ENCODE measurements around the gene HCST. TPM values are rescaled to one million over a fixed set of nuclear protein-coding genes. Genes with fewer than 3 reads are reported as not detected.

The HCST gene
- total and polyA plus RNA-seq, 2 donors from 2014 or later, result 10.6 to 16.7 TPM

GRCh38 chr19:35940839-35941238 is 38.5 kb downstream of the HCST start:
- no peaks in the 10 kb centered on the region for H3K9me3 ChIP-seq (ENCODE audit: control insufficient read depth in 2 of 3, insufficient read depth in 1 of 3, low read length in 3 of 3)
- intact Hi-C loops (cut with DNase I), result no loop called here
- H3K27ac ChIP-seq (ENCODE audit: low read depth in 2 of 2, low read length in 2 of 2), result no peak overlapping the region
- H3K4me3 ChIP-seq (ENCODE audit: low read length in 3 of 3), result no peak overlapping the region
- DNase-seq, result no peak
- no peaks in the 10 kb centered on the region for H3K27me3 ChIP-seq (ENCODE audit: control insufficient read depth, insufficient read depth, low read length)
- TF ChIP-seq CTCF (IDR thresholded peaks at IDR 0.05; ENCODE audit: borderline replicate concordance, extremely low read depth, insufficient read depth), result no peak
- H3K36me3 ChIP-seq (ENCODE audit: control insufficient read depth in 2 of 3, insufficient read depth in 3 of 3, low read length in 3 of 3), result no peaks in the 10 kb centered on the region
- no peak overlapping the region for H3K9ac ChIP-seq (ENCODE audit: low read length in 3 of 3)
- FAIRE-seq, result no peak
- H3K4me1 ChIP-seq (ENCODE audit: control insufficient read depth in 2 of 3, insufficient read depth in 2 of 3, low read depth in 1 of 3, low read length in 3 of 3), result peaks cover under 1 to 17% (median 11%) of the 10 kb centered on the region in 3 donors

GRCh38 chr19:35942235-35942634 is 39.9 kb downstream of the HCST start:
- no peak overlapping the region for H3K4me3 ChIP-seq (ENCODE audit: low read length in 3 of 3)
- intact Hi-C loops (cut with DNase I), result no loop called here

GRCh38 chr19:35943321-35944301 is 41.3 kb downstream of the HCST start:
- H3K27ac ChIP-seq (ENCODE audit: low read depth in 2 of 2, low read length in 2 of 2), result no peak overlapping the region
- no peaks in the 10 kb centered on the region for H3K9me3 ChIP-seq (ENCODE audit: control insufficient read depth in 2 of 3, insufficient read depth in 1 of 3, low read length in 3 of 3)
- no peaks in the 10 kb centered on the region for H3K27me3 ChIP-seq (ENCODE audit: control insufficient read depth, insufficient read depth, low read length)
- no peaks in the 10 kb centered on the region for H3K36me3 ChIP-seq (ENCODE audit: control insufficient read depth in 2 of 3, insufficient read depth in 3 of 3, low read length in 3 of 3)
- DNase-seq, result peak in 1 of 5 donors; percentile 24
- no peak for TF ChIP-seq CTCF (IDR thresholded peaks at IDR 0.05; ENCODE audit: borderline replicate concordance, extremely low read depth, insufficient read depth)
- H3K9ac ChIP-seq (ENCODE audit: low read length in 3 of 3), result no peak overlapping the region
- FAIRE-seq, result no peak
- no peaks in the 10 kb centered on the region for H3K4me1 ChIP-seq (ENCODE audit: control insufficient read depth in 2 of 3, insufficient read depth in 2 of 3, low read depth in 1 of 3, low read length in 3 of 3)
- intact Hi-C loops (cut with DNase I), result no loop called here
- no peak overlapping the region for H3K4me3 ChIP-seq (ENCODE audit: low read length in 3 of 3)

More at GRCh38 chr19:35942235-35942634, 39.9 kb downstream of the HCST start:
- Histone ChIP-seq H3K36me3 (ENCODE audit: control insufficient read depth in 2 of 3, insufficient read depth in 3 of 3, low read length in 3 of 3) (no peaks in the 10 kb centered on the region), H3K9ac (ENCODE audit: low read length in 3 of 3) (no peak overlapping the region), H3K27me3 (ENCODE audit: control insufficient read depth, insufficient read depth, low read length) (no peaks in the 10 kb centered on the region), H3K4me1 (ENCODE audit: control insufficient read depth in 2 of 3, insufficient read depth in 2 of 3, low read depth in 1 of 3, low read length in 3 of 3) (peaks cover 0 to 8% (median 6%) of the 10 kb centered on the region in 3 donors), H3K9me3 (ENCODE audit: control insufficient read depth in 2 of 3, insufficient read depth in 1 of 3, low read length in 3 of 3) (no peaks in the 10 kb centered on the region), H3K27ac (ENCODE audit: low read depth in 2 of 2, low read length in 2 of 2) (no peak overlapping the region)
- FAIRE-seq (no peak), DNase-seq (peak in 1 of 5 donors; percentile 20)
- no peak for TF ChIP-seq CTCF (IDR thresholded peaks at IDR 0.05; ENCODE audit: borderline replicate concordance, extremely low read depth, insufficient read depth)

Measured in kidney (tissue), 14 donors.